ENCODE measurements around the gene CLCN6. TPM values are rescaled to one million over a fixed set of nuclear protein-coding genes. Genes with fewer than 3 reads are reported as not detected.
"Not testable (repeated sequence)": the region's sequence is repeated elsewhere in the genome, so short reads cannot be mapped to it uniquely, and the experiment has no call there.

The CLCN6 gene
- total and polyA plus RNA-seq, 12 donors, result 12.0 to 29.2 (median 23.5) TPM

DNA sequence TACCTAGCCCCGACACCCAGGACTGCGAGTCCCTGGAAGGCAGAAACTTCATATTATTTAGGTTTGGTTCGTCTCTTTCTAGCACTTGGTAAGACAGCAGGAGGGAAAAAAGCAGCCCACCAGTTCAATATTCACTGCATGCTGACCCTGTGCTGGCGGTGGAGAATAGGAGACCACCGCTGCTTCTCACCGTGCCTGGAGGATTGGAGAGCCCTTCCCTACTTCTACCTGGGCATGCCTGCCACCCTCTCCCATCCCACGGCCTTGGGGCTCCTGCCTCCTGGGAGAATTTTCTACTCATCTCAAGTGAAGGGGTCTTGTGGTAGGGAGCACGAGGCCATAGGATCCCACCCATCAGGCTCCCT lies 5.6 kb upstream of the CLCN6 start:
- Histone ChIP-seq H3K27ac (peak overlapping the region in 2 of 5 donors; percentile 40 to 73), H3K9me3 (replicated peaks in 1 of 3) (no peaks in the 10 kb centered on the region)
- no peak for TF ChIP-seq POLR2A (IDR thresholded peaks at IDR 0.05)
- TF ChIP-seq, protein P1, sequence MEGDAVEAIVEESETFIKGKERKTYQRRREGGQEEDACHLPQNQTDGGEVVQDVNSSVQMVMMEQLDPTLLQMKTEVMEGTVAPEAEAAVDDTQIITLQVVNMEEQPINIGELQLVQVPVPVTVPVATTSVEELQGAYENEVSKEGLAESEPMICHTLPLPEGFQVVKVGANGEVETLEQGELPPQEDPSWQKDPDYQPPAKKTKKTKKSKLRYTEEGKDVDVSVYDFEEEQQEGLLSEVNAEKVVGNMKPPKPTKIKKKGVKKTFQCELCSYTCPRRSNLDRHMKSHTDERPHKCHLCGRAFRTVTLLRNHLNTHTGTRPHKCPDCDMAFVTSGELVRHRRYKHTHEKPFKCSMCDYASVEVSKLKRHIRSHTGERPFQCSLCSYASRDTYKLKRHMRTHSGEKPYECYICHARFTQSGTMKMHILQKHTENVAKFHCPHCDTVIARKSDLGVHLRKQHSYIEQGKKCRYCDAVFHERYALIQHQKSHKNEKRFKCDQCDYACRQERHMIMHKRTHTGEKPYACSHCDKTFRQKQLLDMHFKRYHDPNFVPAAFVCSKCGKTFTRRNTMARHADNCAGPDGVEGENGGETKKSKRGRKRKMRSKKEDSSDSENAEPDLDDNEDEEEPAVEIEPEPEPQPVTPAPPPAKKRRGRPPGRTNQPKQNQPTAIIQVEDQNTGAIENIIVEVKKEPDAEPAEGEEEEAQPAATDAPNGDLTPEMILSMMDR (IDR thresholded peaks at IDR 0.05), result no peak

DNA sequence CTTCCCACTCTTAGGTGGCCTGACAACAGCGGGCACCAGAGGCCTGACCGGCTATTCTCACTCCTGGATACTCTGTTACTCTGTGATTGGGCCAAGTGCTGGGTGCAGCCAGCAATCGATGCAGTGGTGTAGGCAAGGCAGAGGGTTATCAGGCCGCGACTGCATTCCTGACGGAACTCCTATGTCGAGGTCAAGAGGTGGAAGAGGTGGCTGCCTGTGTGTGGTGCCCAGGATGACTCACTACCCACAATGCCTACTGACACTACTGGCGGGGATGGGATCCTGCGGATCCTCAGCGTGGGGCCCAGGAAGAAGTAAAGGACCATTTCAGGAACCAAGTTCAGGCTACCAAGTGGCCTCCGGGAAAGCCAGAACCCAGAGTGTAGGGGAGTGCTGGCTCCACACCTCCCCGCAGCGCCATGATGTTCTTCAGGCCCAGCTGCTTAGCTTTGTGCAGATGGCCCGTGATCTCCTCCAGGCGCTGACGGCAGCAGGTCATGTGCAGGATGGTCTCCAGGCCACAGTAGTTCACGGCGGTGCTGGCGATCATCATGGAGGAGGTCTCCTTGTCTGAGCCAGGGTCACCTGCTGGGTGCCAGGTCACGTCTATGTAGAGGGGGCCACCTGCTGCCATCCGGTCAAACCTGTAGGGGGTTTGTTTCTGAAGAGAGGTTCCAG lies 5.1 kb upstream of the CLCN6 start:
- DNase-seq, result peak in 5 of 7 donors; percentile 55 to 81 (median 71)
- TF ChIP-seq, protein P1 (IDR thresholded peaks at IDR 0.05), result no peak
- no peak for TF ChIP-seq POLR2A (IDR thresholded peaks at IDR 0.05)
- WGBS, 4 donors, result 58 to 80% (median 72%) methylated on average over 9 to 21 of the region's 21 CpGs
- peaks cover 0 to 44% of the 10 kb centered on the region in 2 donors for H3K36me3 ChIP-seq (replicated peaks in 1 of 2)
- H3K27ac ChIP-seq, result peak overlapping the region in 3 of 5 donors; percentile 9 to 73 (median 40)
- H3K4me1 ChIP-seq (replicated peaks in 1 of 2), result peaks cover 38 to 68% of the 10 kb centered on the region in 2 donors
- no peaks in the 10 kb centered on the region for H3K27me3 ChIP-seq
- no peaks in the 10 kb centered on the region for H3K9me3 ChIP-seq (replicated peaks in 1 of 3)
- intact Hi-C loops (cut with DNase I), result no loop called here
- H3K4me3 ChIP-seq, result no peak overlapping the region

More for the DNA sequence above, 5.6 kb upstream of the CLCN6 start:
- H3K36me3 ChIP-seq (replicated peaks in 1 of 2), result peaks cover 0 to 49% of the 10 kb centered on the region in 2 donors
- DNase-seq, result no peak
- 87 to 97% (median 93%) methylated on average over 7 to 8 of the region's 8 CpGs for WGBS, 4 donors
- no peak overlapping the region for H3K4me3 ChIP-seq
- intact Hi-C loops (cut with DNase I), result no loop called here
- no peaks in the 10 kb centered on the region for H3K27me3 ChIP-seq
- H3K4me1 ChIP-seq (replicated peaks in 1 of 2), result peaks cover 38 to 71% of the 10 kb centered on the region in 2 donors

DNA sequence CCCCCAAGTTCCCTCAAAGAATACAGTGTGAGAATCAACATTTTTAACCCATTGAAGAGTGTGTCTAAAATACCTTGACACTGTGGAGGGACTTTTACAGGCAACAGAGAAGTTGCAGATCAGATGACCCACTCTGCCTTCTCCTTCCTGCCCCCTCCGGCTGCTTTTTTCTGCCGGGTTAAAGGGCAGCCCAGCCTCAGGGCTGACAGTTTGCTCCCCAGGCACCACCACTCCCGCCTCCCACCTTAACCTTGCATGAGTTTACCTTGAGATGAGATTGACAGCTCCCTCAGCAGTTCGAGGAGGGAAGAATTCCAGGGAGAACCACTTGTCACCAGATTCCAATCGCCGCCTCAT lies 3.4 kb upstream of the CLCN6 start:
- no peaks in the 10 kb centered on the region for H3K27me3 ChIP-seq
- H3K4me3 ChIP-seq, result peak overlapping the region; percentile 21 to 76 (median 36)
- H3K9me3 ChIP-seq (replicated peaks in 1 of 3), result no peaks in the 10 kb centered on the region
- peaks cover 0 to 34% of the 10 kb centered on the region in 2 donors for H3K36me3 ChIP-seq (replicated peaks in 1 of 2)
- H3K27ac ChIP-seq, result peak overlapping the region; percentile 85 to 99 (median 98)
- intact Hi-C loops (cut with DNase I), result no loop called here
- peaks cover 44 to 64% of the 10 kb centered on the region in 2 donors for H3K4me1 ChIP-seq (replicated peaks in 1 of 2)
- DNase-seq, result peak in 4 of 7 donors; percentile 47 to 60 (median 56)
- 6 to 15% (median 11%) methylated on average over 4 to 6 of the region's 6 CpGs for WGBS, 4 donors
- TF ChIP-seq POLR2A (IDR thresholded peaks at IDR 0.05), result peak in 1 of 2 donors; percentile 7
- TF ChIP-seq, protein P1 (IDR thresholded peaks at IDR 0.05), result no peak

DNA sequence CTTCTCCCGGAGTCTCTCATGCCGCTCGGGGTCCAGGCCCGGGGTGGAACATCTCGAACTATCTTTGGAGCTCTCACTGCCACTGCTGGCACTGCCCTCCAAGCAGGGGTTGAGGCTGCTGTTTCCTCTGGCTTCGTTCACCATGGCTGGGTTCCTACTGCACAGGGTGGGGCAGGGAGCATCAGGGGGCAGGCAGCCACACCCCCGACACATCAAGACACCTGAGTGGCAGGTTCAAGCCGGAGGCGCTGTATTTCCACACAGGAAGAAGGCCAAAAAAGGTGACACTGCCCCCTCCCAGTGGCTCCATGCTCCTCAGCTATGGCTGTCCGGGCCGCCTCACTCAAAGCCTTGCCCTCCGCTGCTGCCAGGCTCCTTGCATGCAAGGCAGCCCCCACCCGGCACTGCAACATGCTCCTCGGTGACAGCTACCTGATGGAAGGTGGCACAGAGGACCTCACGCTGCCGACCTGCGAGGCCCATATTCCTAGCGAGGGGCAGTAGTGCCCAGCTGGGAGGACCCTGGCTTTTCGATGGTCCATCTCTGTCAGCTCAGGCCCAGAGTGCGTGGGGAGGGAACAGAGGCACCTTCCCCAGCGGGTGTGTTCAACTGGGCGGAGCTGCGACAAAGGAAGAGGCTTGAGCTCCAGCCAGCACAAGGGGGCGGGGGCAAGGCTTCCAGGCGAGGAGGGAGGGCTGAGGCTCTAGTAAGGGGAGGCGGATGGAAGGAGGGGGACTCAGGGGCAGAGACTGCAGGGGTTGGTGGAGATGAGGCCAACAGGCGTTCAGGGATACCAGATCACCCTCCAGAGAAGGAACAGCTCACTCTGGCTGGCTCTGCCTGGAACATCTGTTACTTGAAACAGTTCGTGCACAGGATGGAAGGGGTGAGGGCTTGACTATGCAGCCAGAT lies 2.8 kb upstream of the CLCN6 start:
- peaks cover 0 to 33% of the 10 kb centered on the region in 2 donors for H3K36me3 ChIP-seq (replicated peaks in 1 of 2)
- 4 to 13% (median 5%) methylated on average over 10 to 28 of the region's 28 CpGs for WGBS, 4 donors
- intact Hi-C loops (cut with DNase I), result no loop called here
- H3K9me3 ChIP-seq (replicated peaks in 1 of 3), result no peaks in the 10 kb centered on the region
- peak overlapping the region; percentile 85 to 99 (median 98) for H3K27ac ChIP-seq
- H3K27me3 ChIP-seq, result no peaks in the 10 kb centered on the region
- TF ChIP-seq, protein P1 (IDR thresholded peaks at IDR 0.05), result no peak
- TF ChIP-seq POLR2A (IDR thresholded peaks at IDR 0.05), result peak; percentile 6 to 83
- H3K4me3 ChIP-seq, result peak overlapping the region; percentile 21 to 76 (median 36)
- DNase-seq, result peak; percentile 91 to 97 (median 97)
- peaks cover 46 to 62% of the 10 kb centered on the region in 2 donors for H3K4me1 ChIP-seq (replicated peaks in 1 of 2)

DNA sequence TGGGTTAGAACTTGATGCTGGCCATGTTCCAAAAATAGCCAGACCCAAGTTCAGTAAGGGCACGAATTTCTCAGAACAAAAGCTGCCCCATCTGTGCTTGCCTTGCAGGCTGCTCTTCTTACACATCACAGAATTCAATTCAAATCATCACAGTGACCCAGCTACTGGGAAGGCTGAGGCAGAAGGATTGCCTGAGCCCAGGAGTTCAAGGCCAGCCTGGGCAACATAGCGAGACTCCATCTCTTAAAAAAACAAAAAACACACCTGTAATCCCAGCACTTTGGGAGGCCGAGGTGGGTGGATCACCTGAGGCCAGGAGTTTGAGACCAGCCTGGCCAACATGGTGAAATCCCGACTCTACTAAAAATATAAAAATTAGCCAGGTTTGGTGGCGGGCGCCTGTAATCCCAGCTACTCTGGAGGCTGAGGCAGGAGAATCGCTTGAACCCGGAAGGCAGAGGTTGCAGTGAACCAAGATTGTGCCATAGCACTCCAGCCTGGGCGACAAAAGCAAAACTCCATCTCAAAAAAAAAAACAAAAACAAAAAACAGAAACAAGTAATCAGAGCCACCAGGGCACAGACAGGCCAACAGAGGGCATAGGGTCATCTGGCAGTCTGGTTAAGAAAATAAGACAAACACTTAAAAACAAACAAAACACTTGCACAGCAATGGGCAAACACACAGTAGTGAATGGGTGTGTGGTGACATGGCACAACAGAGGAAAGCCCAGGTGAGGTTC lies 1.9 kb upstream of the CLCN6 start:
- WGBS, 4 donors, result 61 to 70% (median 66%) methylated on average over 7 to 9 of the region's 9 CpGs
- peak in 2 of 7 donors; percentile 8 to 16 for DNase-seq
- Histone ChIP-seq H3K27ac (peak overlapping the region; percentile 85 to 99 (median 98)), H3K36me3 (replicated peaks in 1 of 2) (peaks cover 0 to 26% of the 10 kb centered on the region in 2 donors), H3K4me3 (peak overlapping the region in 1 of 4 donors; percentile 76), H3K4me1 (replicated peaks in 1 of 2) (peaks cover 46 to 67% of the 10 kb centered on the region in 2 donors)
- H3K9me3 ChIP-seq (replicated peaks in 1 of 3); intact Hi-C loops (cut with DNase I); H3K27me3 ChIP-seq: not testable (repeated sequence)

Measured in adrenal gland (tissue), 12 donors.